KMS-11 (cell line): ENCODE results near the gene LDB2.

Experiments used
- H2AFZ ChIP-seq: fragments of 200-600 bp; sonication (generic); 2 replicates; pipeline ENCODE4 v1.6.1; 2016; ENCODE audit warnings: antibody characterized with exemption, mixed run types, low read depth
- H3K27ac ChIP-seq: fragments of 200-600 bp; sonication (generic); 2 replicates; pipeline ENCODE4 v1.6.1; 2016; ENCODE audit warnings: mild to moderate bottlenecking, mixed run types
- H3K27me3 ChIP-seq: fragments of 200-600 bp; sonication (generic); 2 replicates; pipeline ENCODE4 v1.6.1; 2017; ENCODE audit warnings: mild to moderate bottlenecking, low read depth, mixed run types, moderate library complexity; ENCODE audit not compliant: insufficient read depth
- H3K36me3 ChIP-seq: fragments of 200-600 bp; sonication (generic); 2 replicates; pipeline ENCODE4 v1.6.1; 2017; ENCODE audit warnings: mild to moderate bottlenecking, mixed run types; ENCODE audit not compliant: insufficient read depth
- H3K4me1 ChIP-seq: fragments of 200-600 bp; sonication (generic); 2 replicates; pipeline ENCODE4 v1.6.1; 2016; ENCODE audit warnings: mild to moderate bottlenecking, low read depth, mixed run types; ENCODE audit not compliant: poor library complexity, severe bottlenecking
- H3K4me2 ChIP-seq: fragments of 200-600 bp; sonication (generic); 2 replicates; pipeline ENCODE4 v1.7.0; 2016; ENCODE audit warnings: mild to moderate bottlenecking, mixed run types
- H3K4me3 ChIP-seq: fragments of 200-600 bp; sonication (generic); IDR thresholded peaks from 2 replicates; pipeline ENCODE4 v1.6.1; 2017; ENCODE audit warnings: low read depth, low read length, mixed read lengths; ENCODE audit not compliant: insufficient read depth
- H3K79me2 ChIP-seq: fragments of 200-600 bp; sonication (generic); 2 replicates; pipeline ENCODE4 v1.6.1; 2016; ENCODE audit warnings: low read depth, mixed run types; ENCODE audit not compliant: insufficient read depth
- H3K9ac ChIP-seq: fragments of 200-600 bp; sonication (generic); 2 replicates; pipeline ENCODE4 v1.6.1; 2016; ENCODE audit warnings: mild to moderate bottlenecking, mixed run types
- H4K20me1 ChIP-seq: fragments of 200-600 bp; sonication (generic); 2 replicates; pipeline ENCODE4 v1.6.1; 2016; ENCODE audit warnings: mild to moderate bottlenecking, mixed run types; ENCODE audit not compliant: insufficient read depth
- TF ChIP-seq, protein P1 (sequence below): fragments of 200-600 bp; sonication (generic); conservative IDR thresholded peaks from 2 replicates; pipeline ENCODE4 v1.6.1; 2017; ENCODE audit warnings: low read depth, mild to moderate bottlenecking, antibody characterized with exemption, low read length, moderate library complexity, mixed read lengths

LDB2 gene

DNA sequence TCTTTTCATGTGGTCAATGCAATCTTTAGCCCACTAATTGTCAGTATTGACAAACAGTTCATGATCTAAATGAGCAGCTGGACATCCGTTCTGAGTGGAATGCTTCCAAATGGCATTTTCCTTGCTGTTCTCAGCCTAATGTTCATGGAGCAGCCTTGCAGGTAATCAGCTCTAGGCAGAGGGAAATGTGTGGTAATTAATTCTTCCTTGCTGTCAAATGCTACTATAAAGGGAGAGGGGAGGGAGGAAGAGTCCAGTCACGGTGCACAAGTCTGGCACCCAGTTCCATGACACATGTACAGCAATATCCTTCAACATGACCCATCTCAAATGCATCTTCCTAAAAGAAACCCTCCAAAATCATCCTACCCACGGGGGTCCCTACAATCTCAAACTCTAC, 88.5 kb downstream of the LDB2 start:
- Histone ChIP-seq H3K9ac (no peak overlapping the region), H3K4me3 (no peak overlapping the region), H3K27ac (no peak overlapping the region), H3K4me1 (no peaks in the 10 kb centered on the region), H2AFZ (no peak overlapping the region), H3K27me3 (no peaks in the 10 kb centered on the region), H3K36me3 (no peaks in the 10 kb centered on the region), H3K4me2 (no peak overlapping the region), H3K79me2 (no peaks in the 10 kb centered on the region), H4K20me1 (no peaks in the 10 kb centered on the region)
- TF ChIP-seq, protein P1, sequence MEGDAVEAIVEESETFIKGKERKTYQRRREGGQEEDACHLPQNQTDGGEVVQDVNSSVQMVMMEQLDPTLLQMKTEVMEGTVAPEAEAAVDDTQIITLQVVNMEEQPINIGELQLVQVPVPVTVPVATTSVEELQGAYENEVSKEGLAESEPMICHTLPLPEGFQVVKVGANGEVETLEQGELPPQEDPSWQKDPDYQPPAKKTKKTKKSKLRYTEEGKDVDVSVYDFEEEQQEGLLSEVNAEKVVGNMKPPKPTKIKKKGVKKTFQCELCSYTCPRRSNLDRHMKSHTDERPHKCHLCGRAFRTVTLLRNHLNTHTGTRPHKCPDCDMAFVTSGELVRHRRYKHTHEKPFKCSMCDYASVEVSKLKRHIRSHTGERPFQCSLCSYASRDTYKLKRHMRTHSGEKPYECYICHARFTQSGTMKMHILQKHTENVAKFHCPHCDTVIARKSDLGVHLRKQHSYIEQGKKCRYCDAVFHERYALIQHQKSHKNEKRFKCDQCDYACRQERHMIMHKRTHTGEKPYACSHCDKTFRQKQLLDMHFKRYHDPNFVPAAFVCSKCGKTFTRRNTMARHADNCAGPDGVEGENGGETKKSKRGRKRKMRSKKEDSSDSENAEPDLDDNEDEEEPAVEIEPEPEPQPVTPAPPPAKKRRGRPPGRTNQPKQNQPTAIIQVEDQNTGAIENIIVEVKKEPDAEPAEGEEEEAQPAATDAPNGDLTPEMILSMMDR = no peak

DNA sequence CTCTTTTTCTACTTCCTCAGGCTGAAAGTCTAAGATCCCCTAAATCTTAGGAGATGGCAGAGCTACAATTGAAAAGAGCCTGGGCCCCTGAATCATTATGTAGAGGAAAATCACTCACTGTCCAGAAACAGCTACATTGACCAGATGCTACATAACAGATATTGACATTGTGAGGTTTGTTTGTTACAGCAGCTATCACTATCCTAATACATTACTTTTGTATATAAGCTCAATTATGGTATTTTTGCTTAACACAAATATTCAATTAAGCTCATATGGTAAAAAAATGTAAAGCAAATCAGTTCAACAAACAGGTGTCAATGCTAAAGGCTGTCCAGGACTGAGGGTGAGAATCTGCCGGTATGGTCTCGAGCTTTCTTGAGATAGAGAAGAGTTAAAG, 89.4 kb downstream of the LDB2 start:
- TF ChIP-seq, protein P1 = no peak
- no peaks in the 10 kb centered on the region for H3K36me3 ChIP-seq
- no peaks in the 10 kb centered on the region for H3K79me2 ChIP-seq
- H3K27me3 ChIP-seq = no peaks in the 10 kb centered on the region
- H3K4me2 ChIP-seq = no peak overlapping the region
- H3K4me1 ChIP-seq = no peaks in the 10 kb centered on the region
- no peaks in the 10 kb centered on the region for H4K20me1 ChIP-seq
- H3K4me3 ChIP-seq = no peak overlapping the region
- H3K9ac ChIP-seq = no peak overlapping the region
- no peak overlapping the region for H2AFZ ChIP-seq
- no peak overlapping the region for H3K27ac ChIP-seq

- Histone ChIP-seq H2AFZ (no peak overlapping the region), H3K36me3 (no peaks in the 10 kb centered on the region), H3K27me3 (no peaks in the 10 kb centered on the region), H3K4me3 (no peak overlapping the region), H3K4me1 (no peaks in the 10 kb centered on the region), H3K27ac (no peak overlapping the region), H4K20me1 (no peaks in the 10 kb centered on the region), H3K9ac (no peak overlapping the region), H3K4me2 (no peak overlapping the region), H3K79me2 (no peaks in the 10 kb centered on the region)
- TF ChIP-seq, protein P1 = no peak
Observed at GRCh38 chr4:16807355-16807754, 91.1 kb downstream of the LDB2 start.

DNA sequence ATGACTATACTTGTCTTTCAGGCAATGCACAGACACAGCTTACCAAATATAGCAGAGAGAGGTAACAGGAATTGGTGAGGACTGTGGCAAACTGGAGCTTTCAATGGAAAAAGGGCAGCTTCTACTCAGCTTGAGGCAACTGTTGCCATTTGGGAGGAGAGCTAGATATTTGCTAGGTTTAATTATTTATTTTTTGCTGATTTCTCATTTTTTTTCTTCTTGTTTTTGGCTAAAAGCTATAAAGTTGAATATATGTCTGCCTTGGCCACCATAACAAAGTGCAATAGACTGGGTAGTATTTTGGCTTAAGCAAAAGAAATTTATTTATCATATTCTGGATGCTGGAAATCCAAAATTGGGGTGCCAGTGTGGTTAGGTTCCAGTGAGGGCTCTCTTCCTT, 93.9 kb downstream of the LDB2 start:
- TF ChIP-seq, protein P1 = no peak
- Histone ChIP-seq H3K36me3 (no peaks in the 10 kb centered on the region), H3K27ac (no peak overlapping the region), H3K79me2 (no peaks in the 10 kb centered on the region), H3K4me1 (no peaks in the 10 kb centered on the region), H3K4me2 (no peak overlapping the region), H4K20me1 (no peaks in the 10 kb centered on the region), H3K4me3 (no peak overlapping the region), H3K9ac (no peak overlapping the region), H2AFZ (no peak overlapping the region), H3K27me3 (no peaks in the 10 kb centered on the region)
